BE2C (cell line): ENCODE measurements around the gene RGS5.
A peak's percentile ranks its signal among the peaks of the same experiment; 100 is the strongest.

Experiments
- DNase-seq: peaks from one replicate; pipeline ENCODE4 v3.0.0-alpha.2; 2020
- H3K27me3 ChIP-seq: fragments of 250-450 bp; sonication (Bioruptor Pico); 2 replicates; pipeline ENCODE4 v1.5.1; 2020; ENCODE audit warnings: mild to moderate bottlenecking
- H3K36me3 ChIP-seq: fragments of 250-450 bp; sonication (Bioruptor Pico); 2 replicates; pipeline ENCODE4 v1.5.1; 2020; ENCODE audit warnings: mild to moderate bottlenecking
- H3K4me1 ChIP-seq: fragments of 250-450 bp; sonication (Bioruptor Pico); 2 replicates; pipeline ENCODE4 v1.5.1; 2020
- H3K4me3 ChIP-seq: 2 replicates; pipeline ENCODE4 v1.5.1; 2011; ENCODE audit warnings: low read depth, low read length
- H3K9me3 ChIP-seq: fragments of 250-450 bp; sonication (Bioruptor Pico); 2 replicates; pipeline ENCODE4 v1.5.1; 2020
- CTCF ChIP-seq: IDR thresholded peaks from 2 replicates; pipeline ENCODE4 v1.5.1; 2012; ENCODE audit warnings: mild to moderate bottlenecking, low read depth, low read length

Gene RGS5

GRCh38 chr1:163147019-163147418 is 55.7 kb downstream of the RGS5 start:
- Histone ChIP-seq H3K4me1 (peaks cover 74% of the 10 kb centered on the region), H3K9me3 (no peaks in the 10 kb centered on the region), H3K36me3 (peaks cover 94% of the 10 kb centered on the region), H3K4me3 (no peak overlapping the region), H3K27me3 (no peaks in the 10 kb centered on the region)
- peak; percentile 55 for DNase-seq
- TF ChIP-seq CTCF, result no peak

GRCh38 chr1:163145435-163145834 is 57.3 kb downstream of the RGS5 start:
- DNase-seq, result no peak
- Histone ChIP-seq H3K36me3 (peaks cover 88% of the 10 kb centered on the region), H3K27me3 (no peaks in the 10 kb centered on the region), H3K4me1 (peaks cover 72% of the 10 kb centered on the region), H3K9me3 (no peaks in the 10 kb centered on the region), H3K4me3 (no peak overlapping the region)
- no peak for TF ChIP-seq CTCF

- DNase-seq, result no peak
- peaks cover 65% of the 10 kb centered on the region for H3K4me1 ChIP-seq
- H3K36me3 ChIP-seq, result peaks cover 77% of the 10 kb centered on the region
- H3K27me3 ChIP-seq, result no peaks in the 10 kb centered on the region
- no peak for TF ChIP-seq CTCF
- no peaks in the 10 kb centered on the region for H3K9me3 ChIP-seq
- no peak overlapping the region for H3K4me3 ChIP-seq
Observed at GRCh38 chr1:163144418-163144817, 58.3 kb downstream of the RGS5 start.

GRCh38 chr1:163142152-163142551 is 60.6 kb downstream of the RGS5 start:
- TF ChIP-seq CTCF, result no peak
- Histone ChIP-seq H3K9me3 (no peaks in the 10 kb centered on the region), H3K4me3 (no peak overlapping the region), H3K27me3 (no peaks in the 10 kb centered on the region), H3K36me3 (peaks cover 60% of the 10 kb centered on the region), H3K4me1 (peaks cover 44% of the 10 kb centered on the region)
- no peak for DNase-seq

DNA sequence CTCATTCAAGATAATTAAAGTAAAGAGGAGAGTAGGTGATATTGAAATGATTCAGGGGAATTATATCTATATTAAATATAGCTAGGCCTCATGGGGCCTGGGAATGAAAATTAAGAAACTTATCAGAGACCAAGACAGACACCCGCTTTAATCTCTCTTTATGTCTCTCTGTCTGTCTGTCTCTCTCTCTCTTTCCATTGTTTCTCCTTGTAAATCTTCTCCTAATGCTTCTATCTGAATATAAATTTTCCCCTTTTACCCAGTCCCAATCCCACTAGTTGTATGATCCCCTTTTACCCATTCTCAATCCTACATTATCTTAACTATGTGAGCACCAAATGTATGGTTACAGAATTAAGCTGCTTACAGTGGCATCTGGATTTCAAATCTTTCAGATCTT is 61.2 kb downstream of the RGS5 start:
- H3K4me3 ChIP-seq, result no peak overlapping the region
- H3K4me1 ChIP-seq, result peaks cover 39% of the 10 kb centered on the region
- TF ChIP-seq CTCF, result no peak
- no peaks in the 10 kb centered on the region for H3K9me3 ChIP-seq
- peaks cover 59% of the 10 kb centered on the region for H3K36me3 ChIP-seq
- DNase-seq, result no peak
- no peaks in the 10 kb centered on the region for H3K27me3 ChIP-seq

GRCh38 chr1:163137556-163138265 is 65.0 kb downstream of the RGS5 start:
- no peak for TF ChIP-seq CTCF
- no peak overlapping the region for H3K4me3 ChIP-seq
- no peak for DNase-seq
- H3K9me3 ChIP-seq, result no peaks in the 10 kb centered on the region
- H3K4me1 ChIP-seq, result peaks cover 10% of the 10 kb centered on the region
- H3K27me3 ChIP-seq, result no peaks in the 10 kb centered on the region
- peaks cover 23% of the 10 kb centered on the region for H3K36me3 ChIP-seq
